ENCODE measurements around the gene CERS6. TPM values are rescaled to one million over a fixed set of nuclear protein-coding genes. Genes with fewer than 3 reads are reported as not detected.
A peak's percentile ranks its signal among the peaks of the same experiment; 100 is the strongest.

Gene CERS6
- total RNA-seq, 1 donor from 2014 or later, result 36.4 TPM

DNA sequence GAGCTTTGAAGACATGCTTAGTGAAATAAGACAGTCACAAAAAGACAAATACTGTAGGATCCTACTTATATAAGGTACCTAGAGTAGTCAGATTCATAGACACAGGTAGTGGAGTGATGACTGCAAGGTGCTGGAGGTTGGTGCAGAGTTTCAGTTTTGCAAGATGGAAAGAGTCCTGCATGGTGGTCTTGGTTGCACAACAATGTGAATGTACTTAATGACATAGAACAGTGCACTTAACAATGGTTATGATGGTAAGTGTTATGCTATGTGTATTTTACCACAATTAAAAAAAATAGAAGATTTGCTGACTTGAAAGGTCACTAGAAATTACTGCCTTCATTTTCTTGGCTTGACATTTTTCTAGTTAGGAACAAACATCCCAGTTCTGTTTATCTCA is 9.5 kb downstream of the CERS6 start:
- no peak overlapping the region for H3K4me3 Mint-ChIP-seq (ENCODE audit: unreplicated experiment)
- H3K27ac Mint-ChIP-seq (ENCODE audit: unreplicated experiment), result no peak overlapping the region
- peaks cover 2% of the 10 kb centered on the region for H3K27me3 Mint-ChIP-seq (ENCODE audit: unreplicated experiment)
- TF ChIP-seq, protein P1, sequence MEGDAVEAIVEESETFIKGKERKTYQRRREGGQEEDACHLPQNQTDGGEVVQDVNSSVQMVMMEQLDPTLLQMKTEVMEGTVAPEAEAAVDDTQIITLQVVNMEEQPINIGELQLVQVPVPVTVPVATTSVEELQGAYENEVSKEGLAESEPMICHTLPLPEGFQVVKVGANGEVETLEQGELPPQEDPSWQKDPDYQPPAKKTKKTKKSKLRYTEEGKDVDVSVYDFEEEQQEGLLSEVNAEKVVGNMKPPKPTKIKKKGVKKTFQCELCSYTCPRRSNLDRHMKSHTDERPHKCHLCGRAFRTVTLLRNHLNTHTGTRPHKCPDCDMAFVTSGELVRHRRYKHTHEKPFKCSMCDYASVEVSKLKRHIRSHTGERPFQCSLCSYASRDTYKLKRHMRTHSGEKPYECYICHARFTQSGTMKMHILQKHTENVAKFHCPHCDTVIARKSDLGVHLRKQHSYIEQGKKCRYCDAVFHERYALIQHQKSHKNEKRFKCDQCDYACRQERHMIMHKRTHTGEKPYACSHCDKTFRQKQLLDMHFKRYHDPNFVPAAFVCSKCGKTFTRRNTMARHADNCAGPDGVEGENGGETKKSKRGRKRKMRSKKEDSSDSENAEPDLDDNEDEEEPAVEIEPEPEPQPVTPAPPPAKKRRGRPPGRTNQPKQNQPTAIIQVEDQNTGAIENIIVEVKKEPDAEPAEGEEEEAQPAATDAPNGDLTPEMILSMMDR (IDR thresholded peaks at IDR 0.05; ENCODE audit: unreplicated experiment), result no peak
- peaks cover 60% of the 10 kb centered on the region for H3K4me1 Mint-ChIP-seq (ENCODE audit: unreplicated experiment)
- H3K36me3 Mint-ChIP-seq (ENCODE audit: low read depth, unreplicated experiment), result no peaks in the 10 kb centered on the region
- DNase-seq (ENCODE audit: low spot score), result no peak
- H3K9me3 Mint-ChIP-seq (ENCODE audit: unreplicated experiment), result no peaks in the 10 kb centered on the region

DNA sequence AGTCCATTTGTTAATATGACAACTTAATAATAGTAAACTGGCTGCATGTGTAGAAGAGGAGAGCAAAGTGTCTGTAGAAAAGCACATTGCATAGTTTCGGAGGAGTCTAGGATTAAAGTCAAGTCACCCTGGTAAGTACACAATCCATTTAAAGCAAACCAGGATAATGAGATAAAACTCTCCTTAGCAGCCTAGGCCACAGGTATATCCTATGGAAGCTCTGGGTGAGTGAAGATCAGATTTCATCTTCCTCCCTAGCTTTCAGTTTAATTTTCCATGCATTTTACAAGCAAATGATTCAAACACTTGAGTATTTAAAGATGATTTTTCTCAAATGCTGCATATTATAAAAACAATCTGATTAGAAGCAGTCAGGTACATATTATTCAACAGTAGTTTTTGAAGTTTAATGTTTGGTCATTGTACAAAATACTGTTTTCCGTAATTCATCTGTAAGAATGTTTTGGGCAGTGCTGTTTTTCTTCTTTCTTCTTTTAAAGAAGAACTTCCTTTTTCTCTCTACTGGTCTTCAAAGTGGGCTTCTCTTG is 10.2 kb downstream of the CERS6 start:
- Mint-ChIP-seq H3K4me1 (ENCODE audit: unreplicated experiment) (peaks cover 57% of the 10 kb centered on the region), H3K27ac (ENCODE audit: unreplicated experiment) (peak overlapping the region; percentile 85), H3K36me3 (ENCODE audit: low read depth, unreplicated experiment) (no peaks in the 10 kb centered on the region), H3K4me3 (ENCODE audit: unreplicated experiment) (no peak overlapping the region), H3K27me3 (ENCODE audit: unreplicated experiment) (peaks cover 2% of the 10 kb centered on the region), H3K9me3 (ENCODE audit: unreplicated experiment) (no peaks in the 10 kb centered on the region)
- TF ChIP-seq, protein P1 (IDR thresholded peaks at IDR 0.05; ENCODE audit: unreplicated experiment), result no peak
- no peak for DNase-seq (ENCODE audit: low spot score)

DNA sequence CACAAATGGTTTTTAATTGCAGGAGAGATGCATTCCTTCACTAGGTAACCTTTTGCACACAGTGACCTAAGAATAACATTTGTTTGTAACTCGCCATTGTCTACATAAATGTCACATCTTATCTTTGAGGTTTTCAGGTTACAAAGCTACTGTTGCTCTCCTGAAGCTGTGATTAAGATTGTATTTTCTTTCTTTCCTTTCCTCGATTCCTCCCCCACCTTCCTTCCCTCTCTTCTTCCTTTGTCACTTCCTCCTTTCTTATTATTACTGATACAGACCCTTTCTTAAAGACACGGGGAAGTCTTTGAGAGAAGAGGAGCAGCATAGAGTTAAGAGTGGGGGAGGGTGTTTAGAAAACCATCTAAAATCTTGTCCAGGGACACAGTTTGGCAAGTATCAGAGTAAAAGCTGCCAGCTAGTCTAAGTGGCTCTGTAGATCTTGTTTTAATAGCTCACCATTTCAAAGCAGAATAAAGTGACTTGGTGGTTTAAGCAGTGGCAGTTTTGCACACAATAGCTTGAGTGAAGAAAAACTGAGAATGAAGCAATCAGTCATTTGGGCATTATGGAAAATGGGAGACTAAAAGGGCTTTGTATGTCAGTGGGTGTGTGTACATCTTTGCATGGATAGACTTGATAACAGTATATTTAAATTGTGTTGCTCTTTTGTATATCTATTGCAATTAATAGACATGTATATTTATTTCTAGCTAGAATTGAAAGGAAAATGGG is 10.9 kb downstream of the CERS6 start:
- TF ChIP-seq, protein P1 (IDR thresholded peaks at IDR 0.05; ENCODE audit: unreplicated experiment), result no peak
- no peaks in the 10 kb centered on the region for H3K9me3 Mint-ChIP-seq (ENCODE audit: unreplicated experiment)
- no peaks in the 10 kb centered on the region for H3K36me3 Mint-ChIP-seq (ENCODE audit: low read depth, unreplicated experiment)
- no peak for DNase-seq (ENCODE audit: low spot score)
- H3K4me3 Mint-ChIP-seq (ENCODE audit: unreplicated experiment), result peak overlapping the region; percentile 70
- H3K27ac Mint-ChIP-seq (ENCODE audit: unreplicated experiment), result peak overlapping the region; percentile 85
- peaks cover 2% of the 10 kb centered on the region for H3K27me3 Mint-ChIP-seq (ENCODE audit: unreplicated experiment)
- peaks cover 63% of the 10 kb centered on the region for H3K4me1 Mint-ChIP-seq (ENCODE audit: unreplicated experiment)

DNA sequence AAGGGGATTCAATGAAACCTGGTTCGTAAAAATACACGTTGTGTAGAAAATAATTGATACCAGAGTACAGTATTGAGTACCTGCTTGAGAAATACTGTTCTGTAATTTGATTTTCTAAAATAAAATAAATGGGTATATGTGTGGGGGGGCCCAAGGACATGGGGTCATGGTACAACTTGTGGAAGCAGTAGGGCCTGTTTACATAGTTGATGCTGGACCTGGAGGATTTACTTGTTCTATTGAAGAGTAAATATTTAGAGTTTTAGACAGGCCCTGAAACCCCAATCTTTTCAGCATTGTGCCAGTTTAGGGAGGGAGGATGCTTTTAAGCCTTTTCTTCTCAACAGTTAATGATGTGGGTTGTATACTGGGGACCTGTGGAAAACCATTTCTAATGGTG is 11.7 kb downstream of the CERS6 start:
- Mint-ChIP-seq H3K4me1 (ENCODE audit: unreplicated experiment) (peaks cover 68% of the 10 kb centered on the region), H3K27me3 (ENCODE audit: unreplicated experiment) (peaks cover 2% of the 10 kb centered on the region), H3K27ac (ENCODE audit: unreplicated experiment) (no peak overlapping the region), H3K9me3 (ENCODE audit: unreplicated experiment) (no peaks in the 10 kb centered on the region), H3K36me3 (ENCODE audit: low read depth, unreplicated experiment) (no peaks in the 10 kb centered on the region), H3K4me3 (ENCODE audit: unreplicated experiment) (no peak overlapping the region)
- DNase-seq (ENCODE audit: low spot score), result no peak
- TF ChIP-seq, protein P1 (IDR thresholded peaks at IDR 0.05; ENCODE audit: unreplicated experiment), result no peak

DNA sequence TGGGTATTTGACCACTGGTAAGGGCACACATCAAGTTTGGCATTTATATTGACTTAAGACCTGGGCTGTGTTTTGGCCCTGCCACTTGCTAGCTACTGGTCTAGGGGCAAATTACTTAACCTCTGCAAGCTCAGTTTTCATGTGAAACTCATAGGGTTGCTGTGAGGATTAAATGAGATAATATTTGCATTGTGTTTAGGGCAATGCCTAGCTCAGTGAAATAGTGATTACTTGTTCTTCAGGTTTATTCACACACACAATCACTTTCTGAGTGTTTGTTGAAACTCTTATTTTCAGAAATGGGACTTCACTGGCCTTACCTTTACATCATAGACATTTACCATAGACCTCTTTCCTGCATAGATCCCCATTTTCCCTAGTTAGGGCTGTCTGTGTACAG is 12.3 kb downstream of the CERS6 start:
- Mint-ChIP-seq H3K9me3 (ENCODE audit: unreplicated experiment) (no peaks in the 10 kb centered on the region), H3K36me3 (ENCODE audit: low read depth, unreplicated experiment) (no peaks in the 10 kb centered on the region), H3K27ac (ENCODE audit: unreplicated experiment) (no peak overlapping the region), H3K27me3 (ENCODE audit: unreplicated experiment) (peaks cover 2% of the 10 kb centered on the region), H3K4me1 (ENCODE audit: unreplicated experiment) (peaks cover 68% of the 10 kb centered on the region), H3K4me3 (ENCODE audit: unreplicated experiment) (no peak overlapping the region)
- no peak for DNase-seq (ENCODE audit: low spot score)
- TF ChIP-seq, protein P1 (IDR thresholded peaks at IDR 0.05; ENCODE audit: unreplicated experiment), result no peak

Data from endothelial cell (in vitro differentiated cells).